Adrenal gland (tissue), 12 donors: ENCODE results near the gene CDKAL1. TPM values are rescaled to one million over a fixed set of nuclear protein-coding genes. Genes with fewer than 3 reads are reported as not detected.

Experiments used
- DNase-seq, 7 donors: peaks; one replicate each; pipeline ENCODE4 v3.0.0-alpha.2; 2019 to 2020
- H3K27ac ChIP-seq, 5 donors: fragments of 200-600 bp; sonication (generic) in 4 of 5; 1 replicate in 3 of 5; 2 replicates in 2 of 5; pipeline versions ENCODE4 v1.5.1 to v1.8.0; 2016 to 2020; ENCODE audit warnings: mild to moderate bottlenecking in 1 of 5
- H3K27me3 ChIP-seq: fragments of 200-600 bp; 2 replicates; pipeline ENCODE4 v1.8.0; 2021
- H3K36me3 ChIP-seq, 2 donors: fragments of 200-600 bp; replicated peaks in 1 of 2; 1 replicate in 1 of 2; 2 replicates in 1 of 2; pipeline versions ENCODE4 v1.5.1 to v1.8.0; 2018 to 2022
- H3K4me1 ChIP-seq, 2 donors: fragments of 200-600 bp; replicated peaks in 1 of 2; 1 replicate in 1 of 2; 2 replicates in 1 of 2; pipeline versions ENCODE4 v1.5.1 to v1.8.0; 2018 to 2021
- H3K4me3 ChIP-seq, 4 donors: fragments of 200-600 bp; sonication (generic) in 3 of 4; one replicate each; pipeline ENCODE4 v1.5.1; 2016 to 2018
- H3K9me3 ChIP-seq, 3 donors: fragments of 200-600 bp; sonication (generic) in 1 of 3; replicated peaks in 1 of 3; 1 replicate in 2 of 3; 2 replicates in 1 of 3; pipeline versions ENCODE4 v1.5.1 to v1.8.0; 2016 to 2021
- POLR2A ChIP-seq, 2 donors: fragments of 450-650 bp; IDR thresholded peaks; one replicate each; pipeline ENCODE4 v1.6.1; 2017; ENCODE audit warnings: antibody characterized with exemption in 2 of 2, mild to moderate bottlenecking in 2 of 2, moderate library complexity in 1 of 2
- WGBS, 4 donors: extraction: QIAGEN DNeasy Blood & Tissue Kit in 2 of 4; methylation state at CpG; one replicate each; pipeline versions ENCODE4 v1.1.5 to v1.1.7; 2013 to 2017; 5-methylcytosine and 5-hydroxymethylcytosine counted together
- intact Hi-C, 2 donors: fragments of 100-400 bp; cut with DNase I; formaldehyde crosslinking; loops; one replicate each; pipeline versions ENCODE4 v1.14.1 to v1.15.0; 2022 to 2023
- polyA plus RNA-seq, 3 donors: library from polyadenylated mRNA; stranded (reverse); fragments of 200-250 nt in 2 of 3; fragments of 350-450 nt in 1 of 3; fragmentation: Illumina TruSeq in 1 of 3; extraction: RNeasy Lipid Tissue Mini Kit (QIAGEN cat#74804) in 1 of 3; gene quantifications; one replicate each; pipeline ENCODE4 v1.2.3, GENCODE V29; 2013 to 2014
- total RNA-seq, 9 donors: library from RNA; depleted of rRNA in 4 of 9; stranded (reverse); fragments of >200 nt in 4 of 9; fragments of 120-200 nt in 1 of 9; fragmentation: NEBNext Ultra II Directional in 1 of 9; extraction: Animal tissue kit (Norgen Biotek cat#: 25700) in 1 of 9; gene quantifications; one replicate each; pipeline versions ENCODE4 v1.1.0 to v1.2.4, GENCODE V29; 2013 to 2023
- TF ChIP-seq, protein P1 (sequence below), 6 experiments: fragments of 450-650 bp in 4 of 6; fragments of 200-600 bp in 2 of 6; sonication (generic) in 1 of 6; IDR thresholded peaks; 1 replicate in 5 of 6; 2 replicates in 1 of 6; pipeline versions ENCODE4 v1.5.1 to v1.8.0; 2016 to 2021; ENCODE audit warnings: antibody characterized with exemption in 6 of 6, mild to moderate bottlenecking in 2 of 6, moderate library complexity in 1 of 6
- donor health status: healthy with polysubstance abuse.
- donor health status: Bipolar disorder and iron deficiency.
- donor health status: DM: yes; HTN: yes; CAD: no.
- donor health status: DM: no; HTN: no; CAD: no.
- donor health status: DM: no; HTN: no; CAD: no.
- donor health status: DM: yes; HTN: yes; CAD: no.

Gene CDKAL1
- total and polyA plus RNA-seq, 12 donors: 3.9 to 21.1 (median 10.6) TPM

DNA sequence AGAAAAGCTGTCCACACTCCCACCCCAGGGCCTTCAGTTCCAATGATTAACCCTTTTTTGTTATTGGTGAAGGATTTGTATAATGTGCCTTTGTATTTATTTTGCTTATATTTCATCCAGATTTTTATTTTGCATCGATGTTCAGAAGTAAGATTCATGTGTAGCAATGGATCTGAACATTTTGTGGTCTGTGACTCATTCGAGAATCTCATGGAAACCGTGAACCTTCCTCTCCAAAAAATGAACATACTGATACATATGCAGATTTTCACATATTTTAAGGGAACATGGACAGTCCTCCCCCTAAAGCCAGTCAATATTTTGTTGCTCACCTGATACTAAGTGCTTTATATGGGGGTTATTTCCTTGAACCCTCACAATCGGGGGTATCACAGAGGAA lies 637.5 kb downstream of the CDKAL1 start:
- H3K4me3 ChIP-seq: no peak overlapping the region
- H3K36me3 ChIP-seq: no peaks in the 10 kb centered on the region
- 88 to 96% (median 91%) methylated on average over 4 of the region's 4 CpGs for WGBS, 4 donors
- no peaks in the 10 kb centered on the region for H3K4me1 ChIP-seq
- TF ChIP-seq, protein P1, sequence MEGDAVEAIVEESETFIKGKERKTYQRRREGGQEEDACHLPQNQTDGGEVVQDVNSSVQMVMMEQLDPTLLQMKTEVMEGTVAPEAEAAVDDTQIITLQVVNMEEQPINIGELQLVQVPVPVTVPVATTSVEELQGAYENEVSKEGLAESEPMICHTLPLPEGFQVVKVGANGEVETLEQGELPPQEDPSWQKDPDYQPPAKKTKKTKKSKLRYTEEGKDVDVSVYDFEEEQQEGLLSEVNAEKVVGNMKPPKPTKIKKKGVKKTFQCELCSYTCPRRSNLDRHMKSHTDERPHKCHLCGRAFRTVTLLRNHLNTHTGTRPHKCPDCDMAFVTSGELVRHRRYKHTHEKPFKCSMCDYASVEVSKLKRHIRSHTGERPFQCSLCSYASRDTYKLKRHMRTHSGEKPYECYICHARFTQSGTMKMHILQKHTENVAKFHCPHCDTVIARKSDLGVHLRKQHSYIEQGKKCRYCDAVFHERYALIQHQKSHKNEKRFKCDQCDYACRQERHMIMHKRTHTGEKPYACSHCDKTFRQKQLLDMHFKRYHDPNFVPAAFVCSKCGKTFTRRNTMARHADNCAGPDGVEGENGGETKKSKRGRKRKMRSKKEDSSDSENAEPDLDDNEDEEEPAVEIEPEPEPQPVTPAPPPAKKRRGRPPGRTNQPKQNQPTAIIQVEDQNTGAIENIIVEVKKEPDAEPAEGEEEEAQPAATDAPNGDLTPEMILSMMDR (IDR thresholded peaks at IDR 0.05): no peak
- TF ChIP-seq POLR2A (IDR thresholded peaks at IDR 0.05): no peak
- intact Hi-C loops: no loop called here
- no peaks in the 10 kb centered on the region for H3K9me3 ChIP-seq
- H3K27ac ChIP-seq: no peak overlapping the region
- no peak for DNase-seq
- H3K27me3 ChIP-seq: no peaks in the 10 kb centered on the region

DNA sequence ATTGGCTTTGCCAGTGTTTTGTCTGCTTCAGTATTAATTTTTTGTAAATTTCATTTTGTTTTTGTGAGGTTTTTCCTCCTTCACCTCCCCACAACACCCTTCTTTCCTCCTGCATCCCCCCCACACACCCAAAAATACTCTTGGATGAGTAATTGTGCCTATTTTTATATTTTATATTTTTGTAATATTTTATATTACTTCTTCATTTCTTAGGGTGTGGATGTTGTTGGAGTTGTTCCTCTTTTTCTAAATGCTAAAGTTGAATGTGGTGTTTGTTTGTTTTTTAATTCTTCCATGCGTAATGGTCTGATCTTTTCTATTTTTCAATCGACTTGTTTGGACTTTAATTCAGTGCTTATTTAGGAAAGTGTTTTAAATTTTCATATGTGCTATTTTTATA lies 638.8 kb downstream of the CDKAL1 start:
- Histone ChIP-seq H3K4me1 (no peaks in the 10 kb centered on the region), H3K27ac (no peak overlapping the region), H3K4me3 (no peak overlapping the region), H3K27me3 (no peaks in the 10 kb centered on the region), H3K9me3 (no peaks in the 10 kb centered on the region), H3K36me3 (no peaks in the 10 kb centered on the region)
- intact Hi-C loops: no loop called here
- TF ChIP-seq, protein P1 (IDR thresholded peaks at IDR 0.05): no peak
- no peak for TF ChIP-seq POLR2A (IDR thresholded peaks at IDR 0.05)
- WGBS, 4 donors: 83 to 93% (median 86%) methylated on average over 2 of the region's 2 CpGs
- DNase-seq: no peak

DNA sequence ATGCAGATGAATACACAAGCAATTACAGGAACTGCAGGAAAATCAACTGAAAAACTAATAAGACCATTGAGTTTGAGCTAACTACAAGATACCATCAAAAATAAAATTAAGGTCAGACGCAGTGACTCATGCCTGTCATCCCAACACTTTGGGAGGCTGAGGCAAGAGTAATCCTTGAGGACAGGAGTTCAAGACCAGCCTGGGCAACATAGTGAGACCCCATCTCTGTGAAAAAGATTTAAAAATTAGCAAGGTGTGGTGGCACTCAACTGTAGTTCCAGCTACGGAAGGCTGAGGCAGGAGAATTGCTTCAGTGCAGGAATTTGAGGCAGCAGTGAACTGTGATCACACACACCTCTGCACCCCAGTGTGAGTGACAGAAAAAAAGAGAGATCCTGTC lies 639.4 kb downstream of the CDKAL1 start:
- TF ChIP-seq, protein P1 (IDR thresholded peaks at IDR 0.05): no peak
- no peak for TF ChIP-seq POLR2A (IDR thresholded peaks at IDR 0.05)

DNA sequence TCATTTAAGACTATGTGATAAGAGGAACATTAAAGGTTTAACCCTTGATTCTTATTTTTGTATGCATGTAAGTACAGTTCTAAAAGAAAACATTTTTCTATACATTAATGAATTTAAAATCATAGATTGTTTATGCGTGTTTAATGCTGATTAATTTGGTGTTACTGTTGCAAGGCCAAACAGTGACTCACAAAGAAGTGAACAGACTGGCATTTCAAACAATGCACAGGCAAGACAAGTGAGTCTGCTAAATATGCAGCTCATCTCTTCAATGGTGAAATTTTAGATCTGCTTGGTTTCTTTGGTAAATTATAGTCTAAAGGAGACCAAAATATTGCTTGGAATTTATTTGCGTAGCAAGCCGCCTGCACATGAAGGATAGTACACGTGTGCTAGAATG lies 641.9 kb downstream of the CDKAL1 start:
- H3K27me3 ChIP-seq: no peaks in the 10 kb centered on the region
- no peak for DNase-seq
- no peaks in the 10 kb centered on the region for H3K36me3 ChIP-seq
- no peaks in the 10 kb centered on the region for H3K9me3 ChIP-seq
- H3K27ac ChIP-seq: no peak overlapping the region
- intact Hi-C loops: no loop called here
- no peaks in the 10 kb centered on the region for H3K4me1 ChIP-seq
- TF ChIP-seq POLR2A (IDR thresholded peaks at IDR 0.05): no peak
- TF ChIP-seq, protein P1 (IDR thresholded peaks at IDR 0.05): no peak
- WGBS, 4 donors: 71 to 85% (median 78%) methylated on average over 4 of the region's 4 CpGs
- H3K4me3 ChIP-seq: no peak overlapping the region

More for the DNA sequence above, 639.4 kb downstream of the CDKAL1 start:
- Histone ChIP-seq H3K36me3 (no peaks in the 10 kb centered on the region), H3K9me3 (no peaks in the 10 kb centered on the region), H3K27ac (no peak overlapping the region), H3K27me3 (no peaks in the 10 kb centered on the region), H3K4me1 (no peaks in the 10 kb centered on the region), H3K4me3 (no peak overlapping the region)
- intact Hi-C loops: no loop called here
- WGBS, 4 donors: 89 to 94% (median 93%) methylated on average over 2 of the region's 2 CpGs
- no peak for DNase-seq
